ENCODE measurements around the gene ADAMTS12. TPM values are rescaled to one million over a fixed set of nuclear protein-coding genes. Genes with fewer than 3 reads are reported as not detected.

The ADAMTS12 gene
- total and polyA plus RNA-seq, 4 donors: 0.49 to 6.4 (median 2.3) TPM

- Histone ChIP-seq H3K36me3 (ENCODE audit: control insufficient read depth in 4 of 4, insufficient read depth in 3 of 4, low read depth in 1 of 4, low read length in 3 of 4) (no peaks in the 10 kb centered on the region), H3K9me3 (ENCODE audit: control insufficient read depth in 4 of 4, low read length in 3 of 4) (no peaks in the 10 kb centered on the region), H3K4me3 (ENCODE audit: low read depth in 1 of 3, low read length in 3 of 3) (no peak overlapping the region), H3K9ac (ENCODE audit: low read depth in 1 of 2, low read length in 2 of 2) (no peak overlapping the region), H3K27me3 (ENCODE audit: control insufficient read depth in 4 of 4, insufficient read depth in 4 of 4, low read length in 3 of 4) (no peaks in the 10 kb centered on the region), H3K4me1 (ENCODE audit: control insufficient read depth in 4 of 4, insufficient read depth in 4 of 4, low read length in 3 of 4) (no peaks in the 10 kb centered on the region), H3K27ac (ENCODE audit: low read depth in 1 of 2, low read length in 2 of 2) (no peak overlapping the region)
- no peak for DNase-seq (ENCODE audit: low spot score)
- WGBS: 85% methylated on average over 2 of the region's 2 CpGs
- TF ChIP-seq HNF4G (IDR thresholded peaks at IDR 0.05) (no peak), FOXA1 (IDR thresholded peaks at IDR 0.05) (no peak), FOXA2 (IDR thresholded peaks at IDR 0.05) (no peak), ATF3 (IDR thresholded peaks at IDR 0.05) (no peak), RAD21 (IDR thresholded peaks at IDR 0.05) (no peak), YY1 (IDR thresholded peaks at IDR 0.05) (no peak), RXRA (IDR thresholded peaks at IDR 0.05) (no peak), JUND (IDR thresholded peaks at IDR 0.05) (no peak), HNF4A (conservative IDR thresholded peaks at IDR 0.05) (no peak), EGR1 (IDR thresholded peaks at IDR 0.05; ENCODE audit: low read depth in 2 of 2) (no peak), TAF1 (conservative IDR thresholded peaks at IDR 0.05) (no peak), NR2F2 (IDR thresholded peaks at IDR 0.05) (no peak)
- TF ChIP-seq, protein P1, sequence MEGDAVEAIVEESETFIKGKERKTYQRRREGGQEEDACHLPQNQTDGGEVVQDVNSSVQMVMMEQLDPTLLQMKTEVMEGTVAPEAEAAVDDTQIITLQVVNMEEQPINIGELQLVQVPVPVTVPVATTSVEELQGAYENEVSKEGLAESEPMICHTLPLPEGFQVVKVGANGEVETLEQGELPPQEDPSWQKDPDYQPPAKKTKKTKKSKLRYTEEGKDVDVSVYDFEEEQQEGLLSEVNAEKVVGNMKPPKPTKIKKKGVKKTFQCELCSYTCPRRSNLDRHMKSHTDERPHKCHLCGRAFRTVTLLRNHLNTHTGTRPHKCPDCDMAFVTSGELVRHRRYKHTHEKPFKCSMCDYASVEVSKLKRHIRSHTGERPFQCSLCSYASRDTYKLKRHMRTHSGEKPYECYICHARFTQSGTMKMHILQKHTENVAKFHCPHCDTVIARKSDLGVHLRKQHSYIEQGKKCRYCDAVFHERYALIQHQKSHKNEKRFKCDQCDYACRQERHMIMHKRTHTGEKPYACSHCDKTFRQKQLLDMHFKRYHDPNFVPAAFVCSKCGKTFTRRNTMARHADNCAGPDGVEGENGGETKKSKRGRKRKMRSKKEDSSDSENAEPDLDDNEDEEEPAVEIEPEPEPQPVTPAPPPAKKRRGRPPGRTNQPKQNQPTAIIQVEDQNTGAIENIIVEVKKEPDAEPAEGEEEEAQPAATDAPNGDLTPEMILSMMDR (IDR thresholded peaks at IDR 0.05; ENCODE audit: low read depth, low read length, missing input control): no peak
These were observed 364.1 kb downstream of the ADAMTS12 start for GRCh38 chr5:33527696-33528095.

- H3K27me3 ChIP-seq (ENCODE audit: control insufficient read depth in 4 of 4, insufficient read depth in 4 of 4, low read length in 3 of 4): no peaks in the 10 kb centered on the region
- no peaks in the 10 kb centered on the region for H3K4me1 ChIP-seq (ENCODE audit: control insufficient read depth in 4 of 4, insufficient read depth in 4 of 4, low read length in 3 of 4)
- TF ChIP-seq SP1 (IDR thresholded peaks at IDR 0.05) (no peak), EGR1 (IDR thresholded peaks at IDR 0.05; ENCODE audit: low read depth in 2 of 2) (no peak), FOXA1 (IDR thresholded peaks at IDR 0.05) (no peak)
- TF ChIP-seq, protein P1 (IDR thresholded peaks at IDR 0.05; ENCODE audit: low read depth, low read length, missing input control): no peak
- H3K9ac ChIP-seq (ENCODE audit: low read depth in 1 of 2, low read length in 2 of 2): no peak overlapping the region
- no peak for DNase-seq (ENCODE audit: low spot score)
- no peak overlapping the region for H3K4me3 ChIP-seq (ENCODE audit: low read depth in 1 of 3, low read length in 3 of 3)
- no peak overlapping the region for H3K27ac ChIP-seq (ENCODE audit: low read depth in 1 of 2, low read length in 2 of 2)
- no peaks in the 10 kb centered on the region for H3K9me3 ChIP-seq (ENCODE audit: control insufficient read depth in 4 of 4, low read length in 3 of 4)
- no peaks in the 10 kb centered on the region for H3K36me3 ChIP-seq (ENCODE audit: control insufficient read depth in 4 of 4, insufficient read depth in 3 of 4, low read depth in 1 of 4, low read length in 3 of 4)
- whole genome bisulfite sequencing: 75% methylated on average over 4 of the region's 4 CpGs
These were observed 365.0 kb downstream of the ADAMTS12 start for GRCh38 chr5:33526755-33527154.

- H3K9me3 ChIP-seq (ENCODE audit: control insufficient read depth in 4 of 4, low read length in 3 of 4): no peaks in the 10 kb centered on the region
- no peak for DNase-seq (ENCODE audit: low spot score)
- H3K4me3 ChIP-seq (ENCODE audit: low read depth in 1 of 3, low read length in 3 of 3): no peak overlapping the region
- H3K4me1 ChIP-seq (ENCODE audit: control insufficient read depth in 4 of 4, insufficient read depth in 4 of 4, low read length in 3 of 4): no peaks in the 10 kb centered on the region
- no peaks in the 10 kb centered on the region for H3K36me3 ChIP-seq (ENCODE audit: control insufficient read depth in 4 of 4, insufficient read depth in 3 of 4, low read depth in 1 of 4, low read length in 3 of 4)
- no peak overlapping the region for H3K27ac ChIP-seq (ENCODE audit: low read depth in 1 of 2, low read length in 2 of 2)
- H3K27me3 ChIP-seq (ENCODE audit: control insufficient read depth in 4 of 4, insufficient read depth in 4 of 4, low read length in 3 of 4): no peaks in the 10 kb centered on the region
- no peak overlapping the region for H3K9ac ChIP-seq (ENCODE audit: low read depth in 1 of 2, low read length in 2 of 2)
- WGBS: 84% methylated on average over 2 of the region's 2 CpGs
- TF ChIP-seq EGR1 (IDR thresholded peaks at IDR 0.05; ENCODE audit: low read depth in 2 of 2): no peak
- TF ChIP-seq, protein P2, sequence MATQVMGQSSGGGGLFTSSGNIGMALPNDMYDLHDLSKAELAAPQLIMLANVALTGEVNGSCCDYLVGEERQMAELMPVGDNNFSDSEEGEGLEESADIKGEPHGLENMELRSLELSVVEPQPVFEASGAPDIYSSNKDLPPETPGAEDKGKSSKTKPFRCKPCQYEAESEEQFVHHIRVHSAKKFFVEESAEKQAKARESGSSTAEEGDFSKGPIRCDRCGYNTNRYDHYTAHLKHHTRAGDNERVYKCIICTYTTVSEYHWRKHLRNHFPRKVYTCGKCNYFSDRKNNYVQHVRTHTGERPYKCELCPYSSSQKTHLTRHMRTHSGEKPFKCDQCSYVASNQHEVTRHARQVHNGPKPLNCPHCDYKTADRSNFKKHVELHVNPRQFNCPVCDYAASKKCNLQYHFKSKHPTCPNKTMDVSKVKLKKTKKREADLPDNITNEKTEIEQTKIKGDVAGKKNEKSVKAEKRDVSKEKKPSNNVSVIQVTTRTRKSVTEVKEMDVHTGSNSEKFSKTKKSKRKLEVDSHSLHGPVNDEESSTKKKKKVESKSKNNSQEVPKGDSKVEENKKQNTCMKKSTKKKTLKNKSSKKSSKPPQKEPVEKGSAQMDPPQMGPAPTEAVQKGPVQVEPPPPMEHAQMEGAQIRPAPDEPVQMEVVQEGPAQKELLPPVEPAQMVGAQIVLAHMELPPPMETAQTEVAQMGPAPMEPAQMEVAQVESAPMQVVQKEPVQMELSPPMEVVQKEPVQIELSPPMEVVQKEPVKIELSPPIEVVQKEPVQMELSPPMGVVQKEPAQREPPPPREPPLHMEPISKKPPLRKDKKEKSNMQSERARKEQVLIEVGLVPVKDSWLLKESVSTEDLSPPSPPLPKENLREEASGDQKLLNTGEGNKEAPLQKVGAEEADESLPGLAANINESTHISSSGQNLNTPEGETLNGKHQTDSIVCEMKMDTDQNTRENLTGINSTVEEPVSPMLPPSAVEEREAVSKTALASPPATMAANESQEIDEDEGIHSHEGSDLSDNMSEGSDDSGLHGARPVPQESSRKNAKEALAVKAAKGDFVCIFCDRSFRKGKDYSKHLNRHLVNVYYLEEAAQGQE (IDR thresholded peaks at IDR 0.05): no peak
- TF ChIP-seq JUND (IDR thresholded peaks at IDR 0.05): no peak
- no peak for TF ChIP-seq NR2F2 (IDR thresholded peaks at IDR 0.05)
- no peak for TF ChIP-seq RXRA (IDR thresholded peaks at IDR 0.05)
- no peak for TF ChIP-seq FOXA2 (IDR thresholded peaks at IDR 0.05)
- no peak for TF ChIP-seq TAF1 (conservative IDR thresholded peaks at IDR 0.05)
- no peak for TF ChIP-seq GABPA (IDR thresholded peaks at IDR 0.05 in 1 of 2, conservative IDR thresholded peaks at IDR 0.05 in 1 of 2)
- no peak for TF ChIP-seq RAD21 (IDR thresholded peaks at IDR 0.05)
- TF ChIP-seq YY1 (IDR thresholded peaks at IDR 0.05): no peak
- no peak for TF ChIP-seq HNF4G (IDR thresholded peaks at IDR 0.05)
- TF ChIP-seq HNF4A (conservative IDR thresholded peaks at IDR 0.05): no peak
- TF ChIP-seq, protein P3, sequence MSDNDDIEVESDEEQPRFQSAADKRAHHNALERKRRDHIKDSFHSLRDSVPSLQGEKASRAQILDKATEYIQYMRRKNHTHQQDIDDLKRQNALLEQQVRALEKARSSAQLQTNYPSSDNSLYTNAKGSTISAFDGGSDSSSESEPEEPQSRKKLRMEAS (IDR thresholded peaks at IDR 0.05): no peak
- TF ChIP-seq, protein P1 (IDR thresholded peaks at IDR 0.05; ENCODE audit: low read depth, low read length, missing input control): no peak
These were observed 367.3 kb downstream of the ADAMTS12 start for GRCh38 chr5:33524476-33524875.

All from liver (tissue), 9 donors.